Measurements from ENCODE around the gene PROSER3. TPM values are rescaled to one million over a fixed set of nuclear protein-coding genes. Genes with fewer than 3 reads are reported as not detected.
"Not testable (repeated sequence)": the region's sequence is repeated elsewhere in the genome, so short reads cannot be mapped to it uniquely, and the experiment has no call there.

PROSER3 gene
- total RNA-seq, 4 donors from 2014 or later: 3.7 to 9.7 (median 8.6) TPM

DNA sequence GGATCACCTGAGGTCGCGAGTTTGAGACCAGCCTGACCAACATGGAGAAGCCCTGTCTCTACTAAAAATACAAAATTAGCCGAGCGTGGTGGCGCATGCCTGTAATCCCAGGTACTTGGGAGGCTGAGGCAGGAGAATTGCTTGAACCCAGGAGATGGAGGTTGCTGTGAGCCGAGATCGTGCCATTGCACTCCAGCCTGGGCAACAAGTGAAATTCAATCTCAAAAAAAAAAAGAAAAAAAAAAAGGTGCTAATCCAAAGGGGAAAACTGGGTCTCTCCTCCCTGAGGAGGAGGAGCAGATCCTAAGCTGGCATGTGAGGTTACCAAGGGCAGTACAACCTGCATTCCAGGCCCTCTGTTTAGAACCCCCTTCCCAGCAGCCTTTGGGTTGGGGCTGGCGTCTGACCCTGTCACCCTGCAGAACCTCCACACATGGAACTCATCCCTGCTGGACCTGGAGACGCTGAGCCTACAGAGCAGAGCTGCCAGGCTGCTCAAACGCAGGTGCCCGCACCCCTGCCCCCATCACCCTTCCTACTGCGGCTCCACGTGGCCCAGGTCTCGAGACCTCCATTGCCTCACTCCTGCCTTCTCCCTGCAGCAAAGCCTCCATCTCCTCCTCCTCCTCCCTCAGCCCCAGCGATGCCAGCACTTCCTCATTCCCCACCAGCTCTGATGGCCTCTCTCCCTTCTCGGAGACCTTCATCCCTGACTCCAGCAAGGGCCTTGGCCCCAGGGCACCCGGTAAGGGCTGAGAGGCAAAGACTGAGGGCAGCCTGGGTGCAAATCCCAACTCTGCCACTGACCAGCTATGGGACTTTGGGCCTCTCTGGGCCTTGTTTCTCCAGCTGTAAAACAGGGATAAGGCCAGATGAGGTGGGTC is 6.7 kb downstream of the PROSER3 start:
- Histone ChIP-seq H3K4me1 (peaks cover 0 to 3% (median 0%) of the 10 kb centered on the region in 3 donors), H3K4me3 (no peak overlapping the region), H3K9me3 (no peaks in the 10 kb centered on the region), H3K36me3 (peaks cover 0 to 93% (median 0%) of the 10 kb centered on the region in 3 donors), H3K27ac (no peak overlapping the region), H3K27me3 (no peaks in the 10 kb centered on the region)
- DNase-seq: no peak
- TF ChIP-seq, protein P1, sequence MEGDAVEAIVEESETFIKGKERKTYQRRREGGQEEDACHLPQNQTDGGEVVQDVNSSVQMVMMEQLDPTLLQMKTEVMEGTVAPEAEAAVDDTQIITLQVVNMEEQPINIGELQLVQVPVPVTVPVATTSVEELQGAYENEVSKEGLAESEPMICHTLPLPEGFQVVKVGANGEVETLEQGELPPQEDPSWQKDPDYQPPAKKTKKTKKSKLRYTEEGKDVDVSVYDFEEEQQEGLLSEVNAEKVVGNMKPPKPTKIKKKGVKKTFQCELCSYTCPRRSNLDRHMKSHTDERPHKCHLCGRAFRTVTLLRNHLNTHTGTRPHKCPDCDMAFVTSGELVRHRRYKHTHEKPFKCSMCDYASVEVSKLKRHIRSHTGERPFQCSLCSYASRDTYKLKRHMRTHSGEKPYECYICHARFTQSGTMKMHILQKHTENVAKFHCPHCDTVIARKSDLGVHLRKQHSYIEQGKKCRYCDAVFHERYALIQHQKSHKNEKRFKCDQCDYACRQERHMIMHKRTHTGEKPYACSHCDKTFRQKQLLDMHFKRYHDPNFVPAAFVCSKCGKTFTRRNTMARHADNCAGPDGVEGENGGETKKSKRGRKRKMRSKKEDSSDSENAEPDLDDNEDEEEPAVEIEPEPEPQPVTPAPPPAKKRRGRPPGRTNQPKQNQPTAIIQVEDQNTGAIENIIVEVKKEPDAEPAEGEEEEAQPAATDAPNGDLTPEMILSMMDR (IDR thresholded peaks at IDR 0.05): no peak
- no peak for TF ChIP-seq POLR2A (IDR thresholded peaks at IDR 0.05)
- intact Hi-C loops (cut with DNase I): loop anchor here (10.0 kb wide), 1 partner anchor 170 kb away; the partner anchor contains the start of gene LRFN3
- WGBS, 2 donors: 95 to 97% methylated on average over 10 to 16 of the region's 17 CpGs

DNA sequence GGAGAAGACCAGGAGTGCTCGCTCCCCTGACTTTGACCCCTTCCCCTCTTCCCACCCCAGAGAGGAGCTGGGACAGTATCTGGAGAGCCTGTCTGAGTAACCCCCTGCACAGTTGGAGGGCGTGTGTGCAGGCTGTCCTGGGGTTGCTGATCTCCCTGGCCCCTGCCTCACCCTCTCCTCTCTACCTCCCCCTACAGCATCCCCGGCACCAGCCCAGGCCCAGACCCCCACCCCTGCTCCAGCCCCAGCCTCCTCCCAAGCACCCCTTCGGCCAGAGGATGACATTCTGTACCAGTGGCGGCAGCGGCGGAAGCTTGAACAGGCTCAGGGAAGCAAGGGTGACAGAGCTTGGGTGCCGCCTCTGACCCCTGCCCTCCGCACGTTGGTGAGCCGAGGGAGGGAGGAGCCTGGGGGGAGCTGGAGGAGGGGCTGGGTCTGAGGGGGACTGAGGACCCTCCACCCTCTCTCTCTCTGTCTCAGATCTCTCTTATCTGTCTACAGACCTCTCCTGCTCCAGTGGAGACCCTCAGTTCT is 8.7 kb downstream of the PROSER3 start:
- TF ChIP-seq, protein P1 (IDR thresholded peaks at IDR 0.05): no peak
- TF ChIP-seq POLR2A (IDR thresholded peaks at IDR 0.05): no peak
- Histone ChIP-seq H3K27me3 (no peaks in the 10 kb centered on the region), H3K36me3 (peaks cover 0 to 77% (median 0%) of the 10 kb centered on the region in 3 donors), H3K27ac (no peak overlapping the region), H3K4me3 (no peak overlapping the region), H3K9me3 (no peaks in the 10 kb centered on the region), H3K4me1 (no peaks in the 10 kb centered on the region)
- intact Hi-C loops (cut with DNase I): loop anchor here (10.0 kb wide), 1 partner anchor 168 kb away; the partner anchor contains the start of gene LRFN3
- WGBS, 2 donors: 75 to 79% methylated on average over 3 to 5 of the region's 11 CpGs
- DNase-seq: no peak

DNA sequence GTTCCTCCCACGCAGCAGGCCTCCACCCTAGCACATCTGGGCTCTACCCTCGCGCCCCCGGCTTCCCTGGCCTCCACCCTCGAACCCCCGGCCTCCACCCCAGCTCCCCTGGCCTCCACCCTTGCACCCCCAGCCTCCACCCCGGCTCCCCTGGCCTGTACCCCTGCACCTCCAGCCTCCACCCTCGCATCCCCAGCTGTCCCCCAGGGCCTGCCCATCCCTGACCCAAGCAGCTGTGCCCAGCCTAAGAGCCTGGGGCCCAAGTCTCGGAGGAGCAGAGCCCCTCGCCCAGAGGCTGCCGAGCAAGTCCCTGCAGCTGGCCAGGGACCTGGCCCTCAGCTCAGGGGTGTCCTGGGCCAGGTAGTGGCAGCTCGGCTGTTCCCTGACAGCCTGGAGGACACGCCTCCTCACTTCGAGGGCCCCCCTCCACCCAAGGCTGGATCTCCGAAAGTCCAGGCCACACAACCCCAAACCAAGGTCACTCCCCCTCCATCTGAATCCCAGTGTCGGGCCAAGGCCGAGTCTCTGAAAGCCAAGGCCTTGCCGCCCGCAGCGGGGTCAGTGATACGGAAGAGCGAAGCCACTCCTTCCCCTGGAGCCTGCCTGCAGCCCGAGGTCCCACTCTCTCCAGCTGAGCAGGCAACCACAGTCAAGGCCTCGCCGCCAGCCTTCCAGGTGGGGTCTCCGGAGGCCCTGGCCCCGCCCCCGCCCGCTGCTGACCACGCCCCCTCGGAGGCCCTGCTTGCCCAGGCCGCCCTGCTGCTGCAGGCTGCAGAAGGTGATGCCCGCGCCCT is 9.5 kb downstream of the PROSER3 start:
- intact Hi-C loops (cut with DNase I): loop anchor here (10.0 kb wide), 1 partner anchor 167 kb away; the partner anchor contains the start of gene LRFN3
- Histone ChIP-seq H3K36me3 (peaks cover 0 to 69% (median 0%) of the 10 kb centered on the region in 3 donors), H3K9me3 (no peaks in the 10 kb centered on the region), H3K27me3 (no peaks in the 10 kb centered on the region), H3K27ac (no peak overlapping the region), H3K4me1 (peaks cover 0 to 2% (median 0%) of the 10 kb centered on the region in 3 donors), H3K4me3 (no peak overlapping the region)
- no peak for DNase-seq
- TF ChIP-seq, protein P1 (IDR thresholded peaks at IDR 0.05): no peak
- TF ChIP-seq POLR2A (IDR thresholded peaks at IDR 0.05): no peak
- WGBS, 2 donors: 82 to 93% methylated on average over 3 to 12 of the region's 34 CpGs

DNA sequence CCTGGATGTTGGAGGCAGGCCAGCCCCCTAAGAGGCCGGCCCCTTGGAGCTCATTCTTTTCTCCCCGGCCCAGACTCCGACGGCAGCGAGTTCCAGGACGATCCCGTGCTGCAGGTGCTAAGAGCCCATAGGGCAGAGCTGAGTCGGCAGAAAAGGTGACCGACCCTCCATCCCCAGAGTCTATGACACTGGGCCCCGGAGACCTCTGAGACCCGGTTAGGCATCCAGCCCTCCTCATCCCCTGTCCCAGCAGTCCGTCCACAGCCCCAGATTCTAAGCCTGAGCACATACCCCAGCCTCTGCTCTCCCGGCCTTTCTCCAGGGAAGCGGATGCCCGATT is 10.1 kb downstream of the PROSER3 start:
- TF ChIP-seq, protein P1 (IDR thresholded peaks at IDR 0.05): no peak
- no peak for TF ChIP-seq POLR2A (IDR thresholded peaks at IDR 0.05)
- Histone ChIP-seq H3K4me1 (peaks cover 0 to 8% (median 0%) of the 10 kb centered on the region in 3 donors), H3K27ac (no peak overlapping the region), H3K27me3 (no peaks in the 10 kb centered on the region), H3K36me3 (peaks cover 0 to 64% (median 0%) of the 10 kb centered on the region in 3 donors), H3K4me3 (no peak overlapping the region), H3K9me3 (no peaks in the 10 kb centered on the region)
- no peak for DNase-seq
- WGBS, 2 donors: 74 to 89% methylated on average over 3 to 6 of the region's 15 CpGs
- intact Hi-C loops (cut with DNase I): loop anchor here (10.0 kb wide), 1 partner anchor 167 kb away; the partner anchor contains the start of gene LRFN3

DNA sequence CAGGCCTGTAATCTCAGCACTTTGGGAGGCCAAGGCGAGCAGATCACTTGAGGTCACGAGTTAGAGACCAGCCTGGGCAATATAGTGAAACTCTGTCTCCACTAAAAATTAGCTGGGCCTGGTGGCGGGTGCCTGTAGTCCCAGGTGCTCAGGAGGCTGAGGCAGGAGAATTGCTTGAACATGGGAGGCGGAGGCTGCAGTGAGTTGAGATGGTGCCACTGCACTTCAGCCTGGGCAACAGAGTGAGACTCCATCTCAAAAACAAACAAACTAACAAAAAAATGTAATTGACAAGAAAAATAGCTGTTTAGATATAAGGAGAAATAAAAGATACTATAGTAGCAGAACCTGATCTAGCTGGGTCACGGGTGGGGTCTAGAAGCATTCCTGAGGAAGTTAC is 14.4 kb downstream of the PROSER3 start:
- DNase-seq; H3K9me3 ChIP-seq; H3K4me3 ChIP-seq; intact Hi-C loops (cut with DNase I); H3K27me3 ChIP-seq; H3K27ac ChIP-seq: not testable (repeated sequence)
- H3K4me1 ChIP-seq: peaks cover 10 to 31% (median 13%) of the 10 kb centered on the region in 3 donors
- peaks cover 0 to 21% (median 0%) of the 10 kb centered on the region in 3 donors for H3K36me3 ChIP-seq
- WGBS, 2 donors: 73 to 91% methylated on average over 3 to 4 of the region's 5 CpGs
